Tibial artery (tissue), 4 donors: Measurements from ENCODE around the gene GALNT7.

Source experiments
- DNase-seq, 2 donors: peaks; one replicate each; pipeline ENCODE4 v3.0.0-alpha.2; 2019
- H3K27ac ChIP-seq, 2 donors: fragments of 200-600 bp; sonication (generic) in 1 of 2; 1 replicate in 1 of 2; 2 replicates in 1 of 2; pipeline ENCODE4 v1.5.1; 2018 to 2019; ENCODE audit warnings: mild to moderate bottlenecking in 1 of 2
- H3K27me3 ChIP-seq, 2 donors: fragments of 200-600 bp; sonication (generic) in 1 of 2; one replicate each; pipeline versions ENCODE4 v1.5.1 to v1.6.0; 2016 to 2019
- H3K36me3 ChIP-seq, 3 donors: fragments of 200-600 bp; sonication (generic) in 2 of 3; one replicate each; pipeline ENCODE4 v1.5.1; 2016 to 2019; ENCODE audit warnings: mild to moderate bottlenecking in 2 of 3
- H3K4me1 ChIP-seq, 4 donors: fragments of 200-600 bp; sonication (generic) in 2 of 4; 1 replicate in 3 of 4; 2 replicates in 1 of 4; pipeline ENCODE4 v1.5.1; 2016 to 2019
- H3K4me3 ChIP-seq, 2 donors: fragments of 200-600 bp; sonication (generic) in 1 of 2; 1 replicate in 1 of 2; 2 replicates in 1 of 2; pipeline ENCODE4 v1.5.1; 2018 to 2019; ENCODE audit warnings: mild to moderate bottlenecking in 2 of 2
- H3K9me3 ChIP-seq, 3 donors: fragments of 200-600 bp; sonication (generic) in 1 of 3; one replicate each; pipeline ENCODE4 v1.5.1; 2016 to 2019
- CTCF ChIP-seq, 2 experiments: fragments of 200-600 bp in 1 of 2; fragments of 450-650 bp in 1 of 2; IDR thresholded peaks; one replicate each; pipeline ENCODE4 v1.5.1; 2017 to 2019; ENCODE audit warnings: antibody characterized with exemption in 2 of 2, mild to moderate bottlenecking in 1 of 2, moderate library complexity in 1 of 2
- intact Hi-C: fragments of 100-400 bp; cut with DNase I; formaldehyde crosslinking; loops from one replicate; pipeline ENCODE4 v1.15.0; 2023; ENCODE audit warnings: low total_unique reads

GALNT7 gene

DNA sequence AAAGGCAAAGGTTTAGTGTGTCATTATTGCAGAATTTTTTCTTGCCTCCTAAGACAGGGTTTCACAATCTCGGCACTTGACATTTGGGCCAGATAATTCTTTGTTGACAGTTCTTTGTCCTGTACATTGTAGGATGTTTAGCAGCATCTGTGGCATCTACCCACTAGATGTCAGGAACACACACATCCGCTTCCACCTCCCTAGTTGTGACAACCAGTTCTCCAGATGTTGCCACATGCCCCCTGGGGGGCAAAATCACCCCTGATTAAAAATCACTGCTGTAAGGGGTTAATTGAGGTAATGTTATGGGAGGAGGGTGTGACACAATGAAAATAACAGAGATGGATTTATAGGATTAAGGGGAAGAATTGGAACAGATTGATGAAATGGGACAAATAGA, 90.3 kb downstream of the GALNT7 start:
- H3K27me3 ChIP-seq = no peaks in the 10 kb centered on the region
- intact Hi-C loops = loop anchor here (5.0 kb wide), 1 partner anchor 232 kb away; no protein-coding TSS in a partner anchor
- no peak for TF ChIP-seq CTCF (IDR thresholded peaks at IDR 0.05)
- H3K9me3 ChIP-seq = no peaks in the 10 kb centered on the region
- no peaks in the 10 kb centered on the region for H3K36me3 ChIP-seq
- H3K4me3 ChIP-seq = no peak overlapping the region
- DNase-seq = no peak
- no peak overlapping the region for H3K27ac ChIP-seq
- no peaks in the 10 kb centered on the region for H3K4me1 ChIP-seq

DNA sequence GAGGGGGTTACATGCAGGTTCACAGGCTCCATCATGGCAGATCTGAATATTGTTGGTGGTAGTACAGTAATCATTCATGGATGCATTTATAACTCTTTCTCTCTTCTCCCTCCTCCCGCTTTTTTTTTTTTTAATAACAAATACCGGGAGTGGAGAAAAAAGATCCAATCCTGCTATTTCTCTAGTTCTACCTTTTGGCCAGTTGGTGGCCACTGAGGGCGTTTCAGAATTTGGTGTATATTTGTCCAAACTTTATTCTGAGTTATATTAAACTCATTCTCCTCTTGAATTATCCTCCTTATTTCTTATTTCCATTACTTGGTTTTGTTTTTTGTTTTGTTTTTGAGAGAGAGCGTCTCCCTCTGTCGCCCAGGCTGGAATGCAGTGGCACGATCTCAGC, 90.7 kb downstream of the GALNT7 start:
- DNase-seq = no peak
- H3K4me3 ChIP-seq = no peak overlapping the region
- no peaks in the 10 kb centered on the region for H3K27me3 ChIP-seq
- no peak overlapping the region for H3K27ac ChIP-seq
- intact Hi-C loops = loop anchor here (5.0 kb wide), 1 partner anchor 232 kb away; no protein-coding TSS in a partner anchor
- peaks cover 0 to 2% (median under 1%) of the 10 kb centered on the region in 4 donors for H3K4me1 ChIP-seq
- no peak for TF ChIP-seq CTCF (IDR thresholded peaks at IDR 0.05)
- no peaks in the 10 kb centered on the region for H3K9me3 ChIP-seq
- no peaks in the 10 kb centered on the region for H3K36me3 ChIP-seq

GRCh38 chr4:173261052-173261451, 92.4 kb downstream of the GALNT7 start:
- intact Hi-C loops = no loop called here
- Histone ChIP-seq H3K4me3 (no peak overlapping the region), H3K4me1 (peaks cover 0 to 10% (median 4%) of the 10 kb centered on the region in 4 donors), H3K9me3 (no peaks in the 10 kb centered on the region), H3K27ac (no peak overlapping the region), H3K27me3 (no peaks in the 10 kb centered on the region), H3K36me3 (no peaks in the 10 kb centered on the region)
- DNase-seq = no peak
- TF ChIP-seq CTCF (IDR thresholded peaks at IDR 0.05) = no peak

DNA sequence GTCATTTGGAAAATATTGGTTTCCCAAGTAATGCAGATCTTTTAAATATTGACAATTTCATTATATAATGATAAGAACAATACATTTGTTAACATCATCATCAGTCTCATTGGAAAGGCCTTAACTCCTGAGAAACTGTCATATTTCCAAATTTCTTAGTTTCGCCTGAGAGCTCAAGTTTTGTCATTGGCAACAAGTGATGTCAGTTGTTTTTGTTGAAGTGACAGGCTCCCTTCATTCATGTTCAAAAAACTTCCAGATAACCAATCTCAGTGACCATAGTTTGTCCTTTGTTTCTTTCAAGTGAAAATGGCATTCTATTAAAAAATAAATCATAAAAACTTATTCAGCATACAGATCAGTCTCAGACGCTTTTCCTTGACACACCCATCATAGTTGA, 93.8 kb downstream of the GALNT7 start:
- Histone ChIP-seq H3K27ac (no peak overlapping the region), H3K4me3 (no peak overlapping the region), H3K36me3 (no peaks in the 10 kb centered on the region), H3K27me3 (no peaks in the 10 kb centered on the region), H3K4me1 (peaks cover 0 to 10% (median 4%) of the 10 kb centered on the region in 4 donors), H3K9me3 (no peaks in the 10 kb centered on the region)
- no peak for TF ChIP-seq CTCF (IDR thresholded peaks at IDR 0.05)
- intact Hi-C loops = no loop called here
- no peak for DNase-seq

GRCh38 chr4:173264245-173264644, 95.6 kb downstream of the GALNT7 start:
- no peak for TF ChIP-seq CTCF (IDR thresholded peaks at IDR 0.05)
- H3K4me3 ChIP-seq = no peak overlapping the region
- intact Hi-C loops = no loop called here
- H3K9me3 ChIP-seq = no peaks in the 10 kb centered on the region
- H3K4me1 ChIP-seq = peaks cover 0 to 10% (median 4%) of the 10 kb centered on the region in 4 donors
- DNase-seq = no peak
- no peaks in the 10 kb centered on the region for H3K36me3 ChIP-seq
- H3K27ac ChIP-seq = no peak overlapping the region
- H3K27me3 ChIP-seq = no peaks in the 10 kb centered on the region

- Histone ChIP-seq H3K4me3 (no peak overlapping the region), H3K27ac (no peak overlapping the region)
These were observed 96.1 kb downstream of the GALNT7 start for GRCh38 chr4:173264684-173265185.

More at GRCh38 chr4:173264684-173265185, 96.1 kb downstream of the GALNT7 start:
- peaks cover 0 to 10% (median 4%) of the 10 kb centered on the region in 4 donors for H3K4me1 ChIP-seq
- no peaks in the 10 kb centered on the region for H3K36me3 ChIP-seq
- DNase-seq = no peak
- no peaks in the 10 kb centered on the region for H3K9me3 ChIP-seq
- no peak for TF ChIP-seq CTCF (IDR thresholded peaks at IDR 0.05)
- intact Hi-C loops = no loop called here
- no peaks in the 10 kb centered on the region for H3K27me3 ChIP-seq
